ENCODE measurements around the gene THAP8. TPM values are rescaled to one million over a fixed set of nuclear protein-coding genes. Genes with fewer than 3 reads are reported as not detected.
A peak's percentile ranks its signal among the peaks of the same experiment; 100 is the strongest.

THAP8 gene
- total and polyA plus RNA-seq, 10 of the 15 experiments (the other 5 are each of a cell fraction or from before 2014, with no cell fraction given): 0.24 to 4.4 (median 2.6) TPM

DNA sequence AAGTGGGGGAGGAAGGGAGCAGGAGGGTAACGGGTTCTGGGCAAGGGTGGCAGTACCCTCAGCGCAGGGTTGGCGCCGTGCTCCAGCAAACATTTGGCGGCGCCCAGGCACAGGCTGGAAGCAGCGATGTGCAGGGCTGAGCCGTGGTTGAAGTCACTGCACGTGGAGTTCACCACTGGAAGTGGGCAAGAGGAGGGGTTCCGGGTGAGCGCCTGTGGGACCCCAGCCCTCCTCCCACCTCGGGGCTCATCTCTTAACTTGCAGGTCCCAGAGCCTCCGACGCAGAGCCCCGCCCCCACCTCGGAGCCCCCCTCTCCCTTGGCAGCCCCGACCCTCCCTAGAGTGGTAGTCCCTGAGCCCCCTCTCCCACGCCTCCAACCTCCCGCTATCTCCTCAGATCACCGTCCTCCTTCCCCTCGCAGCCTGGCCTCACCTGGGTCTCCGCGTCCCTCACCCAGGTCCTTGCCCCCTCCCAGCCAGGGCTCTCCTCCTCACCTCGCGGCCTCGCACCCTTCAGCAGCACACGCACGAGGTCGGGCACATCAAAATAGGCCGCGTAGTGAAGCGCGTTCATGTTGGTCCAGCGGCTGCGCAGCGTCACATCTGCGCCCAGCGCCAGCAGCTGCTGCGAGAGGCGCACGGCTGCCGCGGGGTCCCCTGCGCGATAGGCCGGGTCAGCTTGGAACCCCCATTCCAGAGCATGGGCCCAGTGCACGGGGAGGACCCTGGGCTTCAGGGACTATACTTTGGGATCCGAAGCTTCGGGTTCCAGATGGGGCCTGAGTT, 27.8 kb downstream of the THAP8 start:
- Histone ChIP-seq H3K4me2 (ENCODE audit: control insufficient read depth, insufficient read depth) (no peak overlapping the region), H3K4me1 (ENCODE audit: control insufficient read depth, insufficient read depth, low read length) (no peaks in the 10 kb centered on the region), H3K79me2 (ENCODE audit: control insufficient read depth, insufficient read depth, low read length) (no peaks in the 10 kb centered on the region), H3K9me3 (replicated peaks; ENCODE audit: control insufficient read depth, insufficient read depth, low read length) (no peaks in the 10 kb centered on the region), H3K36me3 (ENCODE audit: control insufficient read depth in 2 of 2, insufficient read depth in 2 of 2, low read length in 1 of 2) (peaks cover 0 to 5% of the 10 kb centered on the region in 2 experiments; a peak in 2 of 4 replicates), H2AFZ (ENCODE audit: control insufficient read depth, low read depth, low read length) (no peak overlapping the region), H4K20me1 (ENCODE audit: control insufficient read depth, insufficient read depth) (no peaks in the 10 kb centered on the region), H3K4me3 (no peak overlapping the region), H3K27me3 (replicated peaks in 1 of 2; ENCODE audit: control insufficient read depth in 2 of 2, insufficient read depth in 2 of 2, low read length in 1 of 2) (no peaks in the 10 kb centered on the region), H3K9ac (ENCODE audit: control insufficient read depth, insufficient read depth, low read length) (no peak overlapping the region), H3K27ac (ENCODE audit: control insufficient read depth, insufficient read depth) (no peak overlapping the region)
- WGBS (ENCODE audit: insufficient coverage, insufficient replicate concordance, low lambda C conversion rate, missing lambda C conversion rate): 94% methylated on average over 46 of the region's 49 CpGs
- ChIA-PET POLR2A (no interaction called here), RAD21 (ENCODE audit: unreplicated experiment) (no interaction called here), CTCF (no interaction called here), SMC1A (ENCODE audit: uncharacterized antibody, unreplicated experiment) (no interaction called here)
- BruUV-seq (replicated peaks): no TSS peak
- in situ Hi-C loops (cut with MboI) (no loop called here), intact Hi-C loops (cut with micrococcal nuclease; ENCODE audit: unreplicated experiment) (no loop called here)
- TF ChIP-seq ZNF592 (IDR thresholded peaks at IDR 0.05) (no peak), SRF (IDR thresholded peaks at IDR 0.05; ENCODE audit: low read depth in 2 of 2, low read length in 2 of 2) (peak in 1 of 2 experiments; percentile 15; a peak in 1 of 4 replicates)
- ATAC-seq (no peak), DNase-seq (ENCODE audit: low read depth, low spot score) (no peak), FAIRE-seq (no peak)
